OCI-LY7 (cell line): ENCODE data around the gene ZNF304.

Experiments
- EZH2phosphoT487 ChIP-seq: fragments of 200-600 bp; sonication (generic); IDR thresholded peaks from 2 replicates; pipeline ENCODE4 v1.6.1; 2018; ENCODE audit warnings: low read depth, borderline replicate concordance, mild to moderate bottlenecking, mixed run types, antibody characterized with exemption, low read length, moderate library complexity, mixed read lengths
- TF ChIP-seq, protein P1 (sequence below): fragments of 200-600 bp; sonication (generic); conservative IDR thresholded peaks from 2 replicates; pipeline ENCODE4 v1.5.1; 2014; ENCODE audit warnings: mild to moderate bottlenecking, antibody characterized with exemption, low read length, moderate library complexity, mixed read lengths

DNA sequence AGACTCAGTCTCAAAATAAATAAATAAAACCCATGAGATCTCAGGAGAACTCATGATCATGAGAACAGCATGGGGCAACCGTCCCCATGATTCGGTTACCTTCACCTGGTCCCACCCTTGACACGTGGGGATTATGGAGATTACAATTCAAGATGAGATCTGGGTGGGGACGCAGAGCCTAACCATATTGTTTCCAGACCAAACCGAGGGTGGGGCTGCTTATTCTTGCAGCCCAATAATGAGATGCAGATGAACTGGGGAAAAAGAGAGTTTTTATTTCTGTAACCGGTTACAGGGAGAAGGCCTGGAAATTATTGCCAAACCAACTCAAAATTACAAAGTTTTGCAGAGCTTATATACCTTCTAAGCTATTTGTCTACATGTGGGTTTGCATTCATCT is 25.1 kb downstream of the ZNF304 start:
- TF ChIP-seq, protein P1, sequence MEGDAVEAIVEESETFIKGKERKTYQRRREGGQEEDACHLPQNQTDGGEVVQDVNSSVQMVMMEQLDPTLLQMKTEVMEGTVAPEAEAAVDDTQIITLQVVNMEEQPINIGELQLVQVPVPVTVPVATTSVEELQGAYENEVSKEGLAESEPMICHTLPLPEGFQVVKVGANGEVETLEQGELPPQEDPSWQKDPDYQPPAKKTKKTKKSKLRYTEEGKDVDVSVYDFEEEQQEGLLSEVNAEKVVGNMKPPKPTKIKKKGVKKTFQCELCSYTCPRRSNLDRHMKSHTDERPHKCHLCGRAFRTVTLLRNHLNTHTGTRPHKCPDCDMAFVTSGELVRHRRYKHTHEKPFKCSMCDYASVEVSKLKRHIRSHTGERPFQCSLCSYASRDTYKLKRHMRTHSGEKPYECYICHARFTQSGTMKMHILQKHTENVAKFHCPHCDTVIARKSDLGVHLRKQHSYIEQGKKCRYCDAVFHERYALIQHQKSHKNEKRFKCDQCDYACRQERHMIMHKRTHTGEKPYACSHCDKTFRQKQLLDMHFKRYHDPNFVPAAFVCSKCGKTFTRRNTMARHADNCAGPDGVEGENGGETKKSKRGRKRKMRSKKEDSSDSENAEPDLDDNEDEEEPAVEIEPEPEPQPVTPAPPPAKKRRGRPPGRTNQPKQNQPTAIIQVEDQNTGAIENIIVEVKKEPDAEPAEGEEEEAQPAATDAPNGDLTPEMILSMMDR: no peak
- no peak for TF ChIP-seq EZH2phosphoT487
